Activated T-cell treated with anti-CD3 and anti-CD28 coated beads, Interleukin-2, amount 50 U/mL, for 4 hours (primary cell): Measurements from ENCODE around the gene C9orf78. TPM values are rescaled to one million over a fixed set of nuclear protein-coding genes. Genes with fewer than 3 reads are reported as not detected.

Experiments used
- ATAC-seq, 2 donors: fragments of 200-7000 bp; cut with Tn5 transposase; one replicate each; pipeline ENCODE4 v1.10.0; 2021
- DNase-seq: peaks from one replicate; pipeline ENCODE4 v3.0.0-alpha.2; 2020
- H3K27me3 Mint-ChIP-seq: one replicate; pipeline ENCODE4 v1.8.0; 2021; ENCODE audit warnings: low read depth, mixed read lengths
- H3K36me3 Mint-ChIP-seq: one replicate; pipeline ENCODE4 v1.8.0; 2022; ENCODE audit warnings: mixed read lengths; ENCODE audit not compliant: insufficient read depth
- H3K4me1 Mint-ChIP-seq: one replicate; pipeline ENCODE4 v1.8.0; 2021; ENCODE audit warnings: low read depth, mixed read lengths
- H3K4me3 Mint-ChIP-seq: one replicate; pipeline ENCODE4 v1.8.0; 2021; ENCODE audit warnings: mild to moderate bottlenecking, moderate library complexity, mixed read lengths
- H3K9me3 Mint-ChIP-seq: one replicate; pipeline ENCODE4 v1.8.0; 2021; ENCODE audit warnings: mixed read lengths
- total RNA-seq, 3 donors: library from RNA; stranded (reverse); gene quantifications; one replicate each; pipeline ENCODE4 v1.2.1, GENCODE V29; 2021

Gene C9orf78
- total RNA-seq, 3 donors from 2014 or later: 74.8 to 92.6 (median 76.2) TPM

GRCh38 chr9:129860653-129861446 is 25.8 kb upstream of the C9orf78 start:
- H3K4me3 Mint-ChIP-seq: no peak overlapping the region
- peaks cover 30% of the 10 kb centered on the region for H3K36me3 Mint-ChIP-seq
- no peaks in the 10 kb centered on the region for H3K27me3 Mint-ChIP-seq
- DNase-seq: no peak
- H3K4me1 Mint-ChIP-seq: peaks cover 39% of the 10 kb centered on the region
- H3K9me3 Mint-ChIP-seq: no peaks in the 10 kb centered on the region
- ATAC-seq: peak; percentile 56 to 68

- Mint-ChIP-seq H3K9me3 (no peaks in the 10 kb centered on the region), H3K36me3 (peaks cover 35% of the 10 kb centered on the region), H3K4me1 (peaks cover 46% of the 10 kb centered on the region), H3K27me3 (no peaks in the 10 kb centered on the region), H3K4me3 (no peak overlapping the region)
- DNase-seq: no peak
- no peak for ATAC-seq
Observed at GRCh38 chr9:129858167-129858962, 23.3 kb upstream of the C9orf78 start.

- peaks cover 44% of the 10 kb centered on the region for H3K4me1 Mint-ChIP-seq
- ATAC-seq: no peak
- no peak overlapping the region for H3K4me3 Mint-ChIP-seq
- H3K27me3 Mint-ChIP-seq: no peaks in the 10 kb centered on the region
- H3K9me3 Mint-ChIP-seq: no peaks in the 10 kb centered on the region
- peaks cover 39% of the 10 kb centered on the region for H3K36me3 Mint-ChIP-seq
- DNase-seq: no peak
Observed at GRCh38 chr9:129857207-129857606, 22.1 kb upstream of the C9orf78 start.

- no peaks in the 10 kb centered on the region for H3K27me3 Mint-ChIP-seq
- peaks cover 46% of the 10 kb centered on the region for H3K36me3 Mint-ChIP-seq
- no peak overlapping the region for H3K4me3 Mint-ChIP-seq
- H3K4me1 Mint-ChIP-seq: peaks cover 34% of the 10 kb centered on the region
- DNase-seq (no peak), ATAC-seq (peak; percentile 65 to 67)
- H3K9me3 Mint-ChIP-seq: no peaks in the 10 kb centered on the region
Observed at GRCh38 chr9:129854588-129855110, 19.6 kb upstream of the C9orf78 start.

GRCh38 chr9:129853614-129854013 is 18.5 kb upstream of the C9orf78 start:
- peaks cover 46% of the 10 kb centered on the region for H3K36me3 Mint-ChIP-seq
- DNase-seq: no peak
- peaks cover 34% of the 10 kb centered on the region for H3K4me1 Mint-ChIP-seq
- H3K9me3 Mint-ChIP-seq: no peaks in the 10 kb centered on the region
- no peaks in the 10 kb centered on the region for H3K27me3 Mint-ChIP-seq
- no peak for ATAC-seq
- H3K4me3 Mint-ChIP-seq: peak overlapping the region; percentile 39

- H3K4me3 Mint-ChIP-seq: no peak overlapping the region
- H3K27me3 Mint-ChIP-seq: no peaks in the 10 kb centered on the region
- DNase-seq: no peak
- H3K36me3 Mint-ChIP-seq: peaks cover 42% of the 10 kb centered on the region
- no peaks in the 10 kb centered on the region for H3K9me3 Mint-ChIP-seq
- no peak for ATAC-seq
- peaks cover 36% of the 10 kb centered on the region for H3K4me1 Mint-ChIP-seq
Observed at GRCh38 chr9:129852579-129852978, 17.5 kb upstream of the C9orf78 start.

GRCh38 chr9:129851821-129852220 is 16.7 kb upstream of the C9orf78 start:
- Mint-ChIP-seq H3K9me3 (no peaks in the 10 kb centered on the region), H3K36me3 (peaks cover 38% of the 10 kb centered on the region), H3K27me3 (no peaks in the 10 kb centered on the region), H3K4me3 (no peak overlapping the region), H3K4me1 (peaks cover 38% of the 10 kb centered on the region)
- DNase-seq (no peak), ATAC-seq (no peak)

- Mint-ChIP-seq H3K4me1 (peaks cover 40% of the 10 kb centered on the region), H3K36me3 (peaks cover 38% of the 10 kb centered on the region), H3K9me3 (no peaks in the 10 kb centered on the region), H3K27me3 (no peaks in the 10 kb centered on the region), H3K4me3 (no peak overlapping the region)
- DNase-seq: no peak
- ATAC-seq: no peak
Observed at GRCh38 chr9:129850821-129851550, 15.9 kb upstream of the C9orf78 start.

GRCh38 chr9:129849901-129850300 is 14.8 kb upstream of the C9orf78 start:
- no peaks in the 10 kb centered on the region for H3K27me3 Mint-ChIP-seq
- H3K4me3 Mint-ChIP-seq: no peak overlapping the region
- H3K36me3 Mint-ChIP-seq: peaks cover 34% of the 10 kb centered on the region
- no peaks in the 10 kb centered on the region for H3K9me3 Mint-ChIP-seq
- ATAC-seq (no peak), DNase-seq (no peak)
- H3K4me1 Mint-ChIP-seq: peaks cover 39% of the 10 kb centered on the region

- DNase-seq (no peak), ATAC-seq (no peak)
- Mint-ChIP-seq H3K4me1 (peaks cover 29% of the 10 kb centered on the region), H3K4me3 (no peak overlapping the region), H3K27me3 (no peaks in the 10 kb centered on the region), H3K36me3 (peaks cover 28% of the 10 kb centered on the region), H3K9me3 (no peaks in the 10 kb centered on the region)
Observed at GRCh38 chr9:129848712-129849441, 13.8 kb upstream of the C9orf78 start.

- H3K4me1 Mint-ChIP-seq: peaks cover 34% of the 10 kb centered on the region
Observed at GRCh38 chr9:129845373-129845772, 10.3 kb upstream of the C9orf78 start.

GRCh38 chr9:129841071-129841470 is 6.0 kb upstream of the C9orf78 start:
- H3K4me3 Mint-ChIP-seq: no peak overlapping the region

More at GRCh38 chr9:129845373-129845772, 10.3 kb upstream of the C9orf78 start:
- Mint-ChIP-seq H3K9me3 (no peaks in the 10 kb centered on the region), H3K27me3 (no peaks in the 10 kb centered on the region), H3K36me3 (peaks cover 9% of the 10 kb centered on the region), H3K4me3 (no peak overlapping the region)
- ATAC-seq (no peak), DNase-seq (no peak)

GRCh38 chr9:129840034-129840433 is 5.0 kb upstream of the C9orf78 start:
- H3K4me3 Mint-ChIP-seq: peak overlapping the region; percentile 24
- ATAC-seq: no peak
- peaks cover 7% of the 10 kb centered on the region for H3K36me3 Mint-ChIP-seq
- H3K27me3 Mint-ChIP-seq: no peaks in the 10 kb centered on the region
- DNase-seq: no peak
- H3K9me3 Mint-ChIP-seq: no peaks in the 10 kb centered on the region
- peaks cover 60% of the 10 kb centered on the region for H3K4me1 Mint-ChIP-seq

More at GRCh38 chr9:129841071-129841470, 6.0 kb upstream of the C9orf78 start:
- ATAC-seq: no peak
- no peak for DNase-seq
- Mint-ChIP-seq H3K36me3 (peaks cover 8% of the 10 kb centered on the region), H3K27me3 (no peaks in the 10 kb centered on the region), H3K4me1 (peaks cover 65% of the 10 kb centered on the region), H3K9me3 (no peaks in the 10 kb centered on the region)
